SKM-1 treated with dmso at 0.1 percent for 144 hours (cell line): ENCODE data around the gene IRF4.

Source experiments
- DNase-seq: peaks from one replicate; lab custom pipeline; 2025; ENCODE audit not compliant: unreplicated experiment; lab: John Stamatoyannopoulos, UW

IRF4 gene

GRCh38 chr6:353642-354614 is 37.6 kb upstream of the IRF4 start:
- no peak for DNase-seq

- DNase-seq: no peak
Measured at GRCh38 chr6:354631-355280, 36.8 kb upstream of the IRF4 start.

- no peak for DNase-seq
Measured at GRCh38 chr6:355373-356208, 36.0 kb upstream of the IRF4 start.

GRCh38 chr6:356828-357251 is 34.7 kb upstream of the IRF4 start:
- no peak for DNase-seq

- no peak for DNase-seq
Measured at GRCh38 chr6:357261-357790, 34.2 kb upstream of the IRF4 start.

- DNase-seq: no peak
Measured at GRCh38 chr6:357791-358341, 33.7 kb upstream of the IRF4 start.

GRCh38 chr6:358432-358831 is 33.1 kb upstream of the IRF4 start:
- no peak for DNase-seq

- DNase-seq: no peak
Measured at GRCh38 chr6:358847-359246, 32.7 kb upstream of the IRF4 start.

GRCh38 chr6:359261-360035 is 32.1 kb upstream of the IRF4 start:
- no peak for DNase-seq

- no peak for DNase-seq
Measured at GRCh38 chr6:360349-360748, 31.2 kb upstream of the IRF4 start.

- no peak for DNase-seq
Measured at GRCh38 chr6:360764-361373, 30.7 kb upstream of the IRF4 start.

GRCh38 chr6:361411-362132 is 30.0 kb upstream of the IRF4 start:
- DNase-seq: no peak

GRCh38 chr6:362231-362923 is 29.2 kb upstream of the IRF4 start:
- DNase-seq: no peak

- DNase-seq: no peak
Measured at GRCh38 chr6:362924-363249, 28.7 kb upstream of the IRF4 start.

GRCh38 chr6:363291-363690 is 28.3 kb upstream of the IRF4 start:
- DNase-seq: no peak

- no peak for DNase-seq
Measured at GRCh38 chr6:363909-364308, 27.6 kb upstream of the IRF4 start.

- DNase-seq: no peak
Measured at GRCh38 chr6:364609-365540, 26.7 kb upstream of the IRF4 start.

GRCh38 chr6:365835-366234 is 25.7 kb upstream of the IRF4 start:
- DNase-seq: no peak
